Small intestine (tissue), 7 donors: ENCODE results near the gene EHMT2. TPM values are rescaled to one million over a fixed set of nuclear protein-coding genes. Genes with fewer than 3 reads are reported as not detected.

Source experiments
- DNase-seq, 2 donors: peaks; one replicate each; pipeline versions ENCODE4 v3.0.0 to v3.0.0-alpha.2; 2013
- FAIRE-seq: peaks from 2 replicates; lab custom pipeline; 2012; peaks lifted over from hg19 to GRCh38; lab: Jason Lieb, UNC
- H3K27ac ChIP-seq, 3 donors: one replicate each; pipeline ENCODE4 v1.5.1; 2013; ENCODE audit warnings: low read length in 2 of 3, mild to moderate bottlenecking in 2 of 3, control low read depth in 1 of 3, inconsistent platforms in 1 of 3, low read depth in 1 of 3, moderate library complexity in 1 of 3
- H3K27me3 ChIP-seq, 3 donors: one replicate each; pipeline ENCODE4 v1.6.1; 2013; ENCODE audit warnings: low read length in 3 of 3, inconsistent platforms in 1 of 3; ENCODE audit not compliant: control insufficient read depth in 3 of 3, insufficient read depth in 3 of 3
- H3K36me3 ChIP-seq, 3 donors: one replicate each; pipeline ENCODE4 v1.6.1; 2013; ENCODE audit warnings: low read length in 3 of 3, inconsistent platforms in 1 of 3, low read depth in 1 of 3, mild to moderate bottlenecking in 1 of 3, moderate library complexity in 1 of 3; ENCODE audit not compliant: control insufficient read depth in 3 of 3, insufficient read depth in 2 of 3
- H3K4me1 ChIP-seq, 3 donors: one replicate each; pipeline ENCODE4 v1.6.1; 2013; ENCODE audit warnings: low read length in 2 of 3, inconsistent platforms in 1 of 3, low read depth in 1 of 3, mild to moderate bottlenecking in 1 of 3, moderate library complexity in 1 of 3; ENCODE audit not compliant: control insufficient read depth in 3 of 3, insufficient read depth in 2 of 3
- H3K4me3 ChIP-seq, 3 donors: one replicate each; pipeline ENCODE4 v1.5.1; 2013; ENCODE audit warnings: low read length in 3 of 3, control low read depth in 1 of 3, inconsistent platforms in 1 of 3, low read depth in 1 of 3, mild to moderate bottlenecking in 1 of 3, moderate library complexity in 1 of 3
- H3K9me3 ChIP-seq, 2 donors: one replicate each; pipeline ENCODE4 v1.6.1; 2013; ENCODE audit warnings: low read depth in 1 of 2, low read length in 1 of 2; ENCODE audit not compliant: control insufficient read depth in 2 of 2, insufficient read depth in 1 of 2
- WGBS, 3 donors: extraction: QIAGEN DNeasy Blood & Tissue Kit; methylation state at CpG; one replicate each; pipeline ENCODE4 v1.1.7; 2013; 5-methylcytosine and 5-hydroxymethylcytosine counted together
- polyA plus RNA-seq, 4 donors: library from polyadenylated mRNA; stranded (reverse) in 3 of 4; unstranded in 1 of 4; fragments of 200-250 nt in 3 of 4; fragments of 120-200 nt in 1 of 4; gene quantifications; one replicate each; pipeline versions ENCODE4 v1.2.1 to v1.2.3, GENCODE V29; 2013
- donor health status: healthy with polysubstance abuse.
- donor health status: control.
- donor health status: control.
- donor health status: Bipolar disorder and iron deficiency.
- donor health status: healthy.

Gene EHMT2
- polyA plus RNA-seq, 4 donors = 27.8 to 50.3 (median 37.4) TPM

DNA sequence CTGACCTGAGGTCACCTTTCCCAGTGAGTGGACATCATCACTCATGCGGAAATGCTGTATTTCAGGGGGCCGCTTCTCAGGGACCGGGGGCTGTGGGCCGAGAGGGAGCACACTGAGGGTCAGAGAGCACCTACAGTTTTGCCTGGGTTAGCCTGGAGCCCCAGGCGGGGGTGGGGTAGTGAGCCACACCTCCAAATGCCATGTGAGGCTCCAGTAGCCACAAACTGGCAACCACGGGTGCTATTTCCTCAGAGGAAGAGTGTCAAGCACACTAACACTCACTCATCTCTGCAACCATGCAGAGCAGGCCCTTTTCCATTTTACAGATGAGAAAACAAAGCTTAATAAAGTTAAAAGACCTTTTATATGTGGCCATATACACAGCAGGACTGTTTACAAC, 4.7 kb downstream of the EHMT2 start:
- no peak for FAIRE-seq
- H3K9me3 ChIP-seq = no peaks in the 10 kb centered on the region
- no peaks in the 10 kb centered on the region for H3K27me3 ChIP-seq
- H3K27ac ChIP-seq = no peak overlapping the region
- H3K4me3 ChIP-seq = no peak overlapping the region
- H3K36me3 ChIP-seq = peaks cover 5 to 66% (median 14%) of the 10 kb centered on the region in 3 donors
- H3K4me1 ChIP-seq = peaks cover 0 to 6% (median 0%) of the 10 kb centered on the region in 3 donors
- no peak for DNase-seq
- 76 to 87% (median 83%) methylated on average over 6 of the region's 6 CpGs for WGBS, 3 donors

GRCh38 chr6:31889331-31889972, 8.0 kb downstream of the EHMT2 start:
- no peak overlapping the region for H3K4me3 ChIP-seq
- H3K27ac ChIP-seq = no peak overlapping the region
- FAIRE-seq (no peak), DNase-seq (no peak)
- no peaks in the 10 kb centered on the region for H3K4me1 ChIP-seq
- WGBS, 3 donors = 96 to 100% (median 97%) methylated on average over 3 of the region's 3 CpGs
- H3K36me3 ChIP-seq = peaks cover 10 to 82% (median 21%) of the 10 kb centered on the region in 3 donors
- no peaks in the 10 kb centered on the region for H3K9me3 ChIP-seq
- no peaks in the 10 kb centered on the region for H3K27me3 ChIP-seq

- Histone ChIP-seq H3K4me1 (no peaks in the 10 kb centered on the region), H3K27ac (no peak overlapping the region), H3K9me3 (no peaks in the 10 kb centered on the region), H3K36me3 (peaks cover 10 to 85% (median 25%) of the 10 kb centered on the region in 3 donors), H3K27me3 (no peaks in the 10 kb centered on the region), H3K4me3 (no peak overlapping the region)
- 77 to 81% (median 78%) methylated on average over 41 to 43 of the region's 43 CpGs for WGBS, 3 donors
- DNase-seq (peak; percentile 27 to 50), FAIRE-seq (no peak)
These were observed 8.9 kb downstream of the EHMT2 start for GRCh38 chr6:31888276-31889258.

DNA sequence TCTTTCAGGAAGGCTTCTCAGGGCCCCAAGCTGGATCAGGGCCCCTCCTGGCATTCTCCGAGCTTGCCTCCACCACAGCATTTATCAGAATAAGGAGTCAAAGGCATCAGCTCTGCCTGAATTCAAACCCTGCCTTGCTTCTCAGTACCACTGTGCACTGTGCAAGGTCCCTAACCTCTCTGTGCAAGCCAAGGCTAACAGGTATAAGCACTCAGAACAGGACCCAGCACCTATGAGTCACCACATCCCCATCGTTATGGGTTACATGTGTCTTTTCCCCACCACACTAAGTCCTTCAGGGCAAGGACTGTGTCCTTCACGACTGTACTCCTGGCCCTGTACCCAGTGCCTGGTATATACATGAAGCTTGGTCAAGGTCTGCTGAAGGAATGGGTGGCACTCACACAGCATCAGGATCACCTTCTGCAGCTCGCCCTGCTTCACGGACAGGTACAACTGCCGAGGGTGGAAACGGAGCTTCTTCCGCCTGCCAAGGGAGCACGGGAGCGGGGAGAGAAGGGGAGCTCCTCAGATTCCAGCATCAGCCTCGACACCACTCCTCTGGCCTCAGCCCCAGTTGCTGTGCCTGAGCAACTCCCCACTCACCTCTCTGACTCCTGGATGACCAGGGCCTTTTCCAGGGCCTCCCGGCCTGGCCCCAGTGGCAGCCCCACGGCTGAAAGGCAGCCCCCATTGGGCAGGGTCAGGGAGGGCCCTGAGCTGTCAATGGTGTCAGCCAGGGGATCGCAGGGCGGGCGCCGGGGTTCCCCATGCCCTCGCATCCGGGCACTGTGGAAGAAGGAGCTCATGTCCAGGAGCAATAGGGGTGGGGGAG, 10.1 kb downstream of the EHMT2 start:
- no peaks in the 10 kb centered on the region for H3K27me3 ChIP-seq
- no peaks in the 10 kb centered on the region for H3K4me1 ChIP-seq
- 85 to 92% (median 86%) methylated on average over 15 to 19 of the region's 19 CpGs for WGBS, 3 donors
- H3K27ac ChIP-seq = no peak overlapping the region
- H3K9me3 ChIP-seq = no peaks in the 10 kb centered on the region
- no peak overlapping the region for H3K4me3 ChIP-seq
- H3K36me3 ChIP-seq = peaks cover 5 to 87% (median 24%) of the 10 kb centered on the region in 3 donors
- FAIRE-seq (no peak), DNase-seq (no peak)

GRCh38 chr6:31886541-31886991, 10.9 kb downstream of the EHMT2 start:
- Histone ChIP-seq H3K4me1 (no peaks in the 10 kb centered on the region), H3K9me3 (no peaks in the 10 kb centered on the region), H3K36me3 (peaks cover 5 to 86% (median 24%) of the 10 kb centered on the region in 3 donors), H3K4me3 (no peak overlapping the region), H3K27ac (no peak overlapping the region), H3K27me3 (no peaks in the 10 kb centered on the region)
- 88 to 93% (median 90%) methylated on average over 13 to 18 of the region's 18 CpGs for WGBS, 3 donors
- DNase-seq (no peak), FAIRE-seq (no peak)

DNA sequence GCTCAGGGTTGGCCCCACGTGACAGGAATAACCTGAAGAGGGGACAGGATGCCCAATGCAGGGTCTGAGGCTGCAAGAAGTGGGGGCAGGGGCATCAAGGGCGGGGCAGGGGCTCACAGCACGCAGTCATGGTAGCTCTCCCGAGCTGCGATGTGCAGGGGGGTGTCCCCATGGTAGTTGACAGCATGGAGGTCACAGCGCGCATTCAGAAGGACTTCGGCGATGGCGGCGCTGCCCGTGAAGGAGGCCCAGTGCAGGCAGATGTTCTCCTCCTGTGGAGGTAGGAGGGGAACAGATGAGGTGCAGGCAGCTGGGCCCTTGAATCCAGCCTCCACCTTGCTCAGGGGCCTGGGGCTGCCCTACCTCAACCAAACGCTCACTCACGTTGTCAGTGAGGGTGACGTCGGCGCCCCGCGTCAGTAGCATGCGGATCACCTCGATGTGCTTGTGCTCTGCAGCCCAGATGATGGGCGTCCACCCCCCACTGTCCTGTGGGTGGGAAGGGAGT, 12.9 kb downstream of the EHMT2 start:
- H3K4me1 ChIP-seq = peaks cover 0 to 4% (median 0%) of the 10 kb centered on the region in 3 donors
- DNase-seq (no peak), FAIRE-seq (no peak)
- 95 to 96% (median 96%) methylated on average over 17 to 22 of the region's 22 CpGs for WGBS, 3 donors
- H3K9me3 ChIP-seq = no peaks in the 10 kb centered on the region
- H3K4me3 ChIP-seq = no peak overlapping the region
- H3K27me3 ChIP-seq = no peaks in the 10 kb centered on the region
- H3K36me3 ChIP-seq = peaks cover 8 to 97% (median 35%) of the 10 kb centered on the region in 3 donors
- no peak overlapping the region for H3K27ac ChIP-seq

DNA sequence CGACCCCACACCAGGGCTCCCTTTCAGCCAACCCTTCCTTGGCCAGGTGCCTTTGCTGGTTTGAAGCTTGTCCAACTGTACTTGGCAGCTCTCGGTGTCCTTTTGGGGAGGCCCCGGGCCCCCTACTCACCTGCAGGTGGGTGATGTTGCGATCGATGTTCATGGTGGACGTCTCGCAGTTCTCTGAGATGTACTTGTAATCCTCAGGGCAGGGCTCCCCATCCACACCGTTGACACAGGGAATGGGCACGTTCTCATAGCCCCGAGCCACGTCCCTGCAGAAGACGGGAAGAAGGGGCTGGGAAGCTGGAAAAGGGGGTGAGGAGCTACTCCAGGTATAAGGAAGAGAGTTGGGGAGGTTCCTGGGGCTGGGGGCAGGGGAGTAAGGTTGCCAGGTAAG, 13.8 kb downstream of the EHMT2 start:
- Histone ChIP-seq H3K9me3 (no peaks in the 10 kb centered on the region), H3K27ac (no peak overlapping the region), H3K36me3 (peaks cover 8 to 91% (median 31%) of the 10 kb centered on the region in 3 donors), H3K4me3 (no peak overlapping the region), H3K27me3 (no peaks in the 10 kb centered on the region), H3K4me1 (peaks cover 0 to 10% (median 0%) of the 10 kb centered on the region in 3 donors)
- FAIRE-seq = no peak
- no peak for DNase-seq
- 90 to 94% (median 94%) methylated on average over 12 of the region's 12 CpGs for WGBS, 3 donors
